Liver (tissue), 9 donors: Measurements from ENCODE around the gene OR8B12. TPM values are rescaled to one million over a fixed set of nuclear protein-coding genes. Genes with fewer than 3 reads are reported as not detected.

Source experiments
- DNase-seq: peaks from one replicate; pipeline ENCODE4 v3.0.0-alpha.2; 2017; ENCODE audit warnings: low spot score
- H3K27ac ChIP-seq, 2 donors: one replicate each; pipeline ENCODE4 v1.7.0; 2013; ENCODE audit warnings: inconsistent platforms in 2 of 2, low read length in 2 of 2, control low read depth in 1 of 2, low read depth in 1 of 2, mild to moderate bottlenecking in 1 of 2
- H3K27me3 ChIP-seq, 4 donors: one replicate each; pipeline versions ENCODE4 v1.6.1 to v1.7.0; 2013; ENCODE audit warnings: low read length in 3 of 4, inconsistent platforms in 1 of 4, mild to moderate bottlenecking in 1 of 4, moderate library complexity in 1 of 4; ENCODE audit not compliant: control insufficient read depth in 4 of 4, insufficient read depth in 4 of 4
- H3K36me3 ChIP-seq, 4 donors: one replicate each; pipeline versions ENCODE4 v1.6.1 to v1.7.0; 2013; ENCODE audit warnings: low read length in 3 of 4, mild to moderate bottlenecking in 3 of 4, low read depth in 1 of 4, moderate library complexity in 1 of 4; ENCODE audit not compliant: control insufficient read depth in 4 of 4, insufficient read depth in 3 of 4
- H3K4me1 ChIP-seq, 4 donors: one replicate each; pipeline versions ENCODE4 v1.6.1 to v1.7.0; 2013; ENCODE audit warnings: low read length in 3 of 4, mild to moderate bottlenecking in 3 of 4, moderate library complexity in 1 of 4; ENCODE audit not compliant: control insufficient read depth in 4 of 4, insufficient read depth in 4 of 4
- H3K4me3 ChIP-seq, 3 donors: one replicate each; pipeline versions ENCODE4 v1.6.1 to v1.7.0; 2013; ENCODE audit warnings: low read length in 3 of 3, control low read depth in 1 of 3, low read depth in 1 of 3, mild to moderate bottlenecking in 1 of 3
- H3K9ac ChIP-seq, 2 donors: one replicate each; pipeline ENCODE4 v1.7.0; 2013; ENCODE audit warnings: low read length in 2 of 2, mild to moderate bottlenecking in 2 of 2, moderate library complexity in 2 of 2, control low read depth in 1 of 2, low read depth in 1 of 2
- H3K9me3 ChIP-seq, 4 donors: one replicate each; pipeline versions ENCODE4 v1.6.1 to v1.7.0; 2013; ENCODE audit warnings: low read length in 3 of 4; ENCODE audit not compliant: control insufficient read depth in 4 of 4
- ATF3 ChIP-seq: IDR thresholded peaks from 2 replicates; pipeline ENCODE4 v1.6.1; 2016; ENCODE audit warnings: antibody characterized with exemption
- EGR1 ChIP-seq, 2 donors: IDR thresholded peaks; 2 replicates each; pipeline ENCODE4 v1.6.1; 2016 to 2018; ENCODE audit warnings: antibody characterized with exemption in 2 of 2, low read depth in 2 of 2
- FOXA1 ChIP-seq: IDR thresholded peaks from 2 replicates; pipeline ENCODE4 v1.6.1; 2016; ENCODE audit warnings: antibody characterized with exemption
- FOXA2 ChIP-seq: IDR thresholded peaks from 2 replicates; pipeline ENCODE4 v1.6.1; 2016; ENCODE audit warnings: antibody characterized with exemption
- GABPA ChIP-seq, 2 donors: IDR thresholded peaks in 1 of 2; conservative IDR thresholded peaks in 1 of 2; 2 replicates each; pipeline ENCODE4 v1.6.1; 2016; ENCODE audit warnings: antibody characterized with exemption in 2 of 2, mild to moderate bottlenecking in 1 of 2, moderate library complexity in 1 of 2
- HNF4A ChIP-seq, 2 donors: conservative IDR thresholded peaks; 2 replicates each; pipeline ENCODE4 v1.6.1; 2016; ENCODE audit warnings: antibody characterized with exemption in 2 of 2, mild to moderate bottlenecking in 2 of 2
- MAX ChIP-seq: IDR thresholded peaks from 2 replicates; pipeline ENCODE4 v1.6.1; 2016; ENCODE audit warnings: antibody characterized with exemption
- NR2F2 ChIP-seq: IDR thresholded peaks from 2 replicates; pipeline ENCODE4 v1.6.1; 2016; ENCODE audit warnings: antibody characterized with exemption
- RAD21 ChIP-seq, 2 donors: IDR thresholded peaks; 2 replicates each; pipeline ENCODE4 v1.6.1; 2016; ENCODE audit warnings: antibody characterized with exemption in 2 of 2, mild to moderate bottlenecking in 2 of 2
- RXRA ChIP-seq, 2 donors: IDR thresholded peaks; 2 replicates each; pipeline ENCODE4 v1.6.1; 2017 to 2018; ENCODE audit warnings: antibody characterized with exemption in 2 of 2, mild to moderate bottlenecking in 1 of 2
- SP1 ChIP-seq: IDR thresholded peaks from 2 replicates; pipeline ENCODE4 v1.6.1; 2018; ENCODE audit warnings: antibody characterized with exemption, mild to moderate bottlenecking
- TAF1 ChIP-seq: conservative IDR thresholded peaks from 2 replicates; pipeline ENCODE4 v1.6.1; 2016; ENCODE audit warnings: antibody characterized with exemption, mild to moderate bottlenecking
- YY1 ChIP-seq: IDR thresholded peaks from 2 replicates; pipeline ENCODE4 v1.6.1; 2016; ENCODE audit warnings: antibody characterized with exemption, mild to moderate bottlenecking
- ZBTB33 ChIP-seq: IDR thresholded peaks from 2 replicates; pipeline ENCODE4 v1.6.1; 2016; ENCODE audit warnings: antibody characterized with exemption
- WGBS: extraction: QIAGEN DNeasy Blood & Tissue Kit; methylation state at CpG from one replicate; pipeline ENCODE4 v1.1.7; 2013; 5-methylcytosine and 5-hydroxymethylcytosine counted together
- polyA plus RNA-seq, 2 donors: library from polyadenylated mRNA; stranded (reverse) in 1 of 2; unstranded in 1 of 2; fragments of 200-250 nt in 1 of 2; fragments of >200 nt in 1 of 2; fragmentation: Nextera tagmentation in 1 of 2; extraction: Ambion mirVana in 1 of 2; gene quantifications; one replicate each; pipeline versions ENCODE4 v1.2.1 to v1.2.3, GENCODE V29; 2013 to 2015
- total RNA-seq, 2 donors: library from RNA; depleted of rRNA; stranded (reverse); fragments of >200 nt; gene quantifications; one replicate each; pipeline ENCODE4 v1.2.3, GENCODE V29; 2014
- TF ChIP-seq, protein P1 (sequence below): IDR thresholded peaks from 2 replicates; pipeline ENCODE4 v1.6.1; 2016; ENCODE audit warnings: antibody characterized with exemption, mild to moderate bottlenecking
- TF ChIP-seq, protein P2 (sequence below): fragments of 150-350 bp; IDR thresholded peaks from 2 replicates; pipeline ENCODE4 v1.5.1; 2017; ENCODE audit warnings: improper control_type of control experiment, low read depth, low read length; ENCODE audit not compliant: missing input control
- donor health status: healthy.
- donor health status: healthy.
- donor health status: healthy.
- donor health status: healthy.
- donor health status: healthy.

The OR8B12 gene
- total and polyA plus RNA-seq, 4 donors: not detected

GRCh38 chr11:124519850-124520549 lies 23.5 kb downstream of the OR8B12 start (continued):
- TF ChIP-seq, protein P1, sequence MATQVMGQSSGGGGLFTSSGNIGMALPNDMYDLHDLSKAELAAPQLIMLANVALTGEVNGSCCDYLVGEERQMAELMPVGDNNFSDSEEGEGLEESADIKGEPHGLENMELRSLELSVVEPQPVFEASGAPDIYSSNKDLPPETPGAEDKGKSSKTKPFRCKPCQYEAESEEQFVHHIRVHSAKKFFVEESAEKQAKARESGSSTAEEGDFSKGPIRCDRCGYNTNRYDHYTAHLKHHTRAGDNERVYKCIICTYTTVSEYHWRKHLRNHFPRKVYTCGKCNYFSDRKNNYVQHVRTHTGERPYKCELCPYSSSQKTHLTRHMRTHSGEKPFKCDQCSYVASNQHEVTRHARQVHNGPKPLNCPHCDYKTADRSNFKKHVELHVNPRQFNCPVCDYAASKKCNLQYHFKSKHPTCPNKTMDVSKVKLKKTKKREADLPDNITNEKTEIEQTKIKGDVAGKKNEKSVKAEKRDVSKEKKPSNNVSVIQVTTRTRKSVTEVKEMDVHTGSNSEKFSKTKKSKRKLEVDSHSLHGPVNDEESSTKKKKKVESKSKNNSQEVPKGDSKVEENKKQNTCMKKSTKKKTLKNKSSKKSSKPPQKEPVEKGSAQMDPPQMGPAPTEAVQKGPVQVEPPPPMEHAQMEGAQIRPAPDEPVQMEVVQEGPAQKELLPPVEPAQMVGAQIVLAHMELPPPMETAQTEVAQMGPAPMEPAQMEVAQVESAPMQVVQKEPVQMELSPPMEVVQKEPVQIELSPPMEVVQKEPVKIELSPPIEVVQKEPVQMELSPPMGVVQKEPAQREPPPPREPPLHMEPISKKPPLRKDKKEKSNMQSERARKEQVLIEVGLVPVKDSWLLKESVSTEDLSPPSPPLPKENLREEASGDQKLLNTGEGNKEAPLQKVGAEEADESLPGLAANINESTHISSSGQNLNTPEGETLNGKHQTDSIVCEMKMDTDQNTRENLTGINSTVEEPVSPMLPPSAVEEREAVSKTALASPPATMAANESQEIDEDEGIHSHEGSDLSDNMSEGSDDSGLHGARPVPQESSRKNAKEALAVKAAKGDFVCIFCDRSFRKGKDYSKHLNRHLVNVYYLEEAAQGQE: no peak
- TF ChIP-seq RXRA (IDR thresholded peaks at IDR 0.05) (peak; percentile 56 to 59), NR2F2 (no peak), ATF3 (no peak), EGR1 (IDR thresholded peaks at IDR 0.05; ENCODE audit: low read depth in 2 of 2) (no peak), FOXA1 (no peak), GABPA (IDR thresholded peaks at IDR 0.05 in 1 of 2, conservative IDR thresholded peaks at IDR 0.05 in 1 of 2) (no peak), RAD21 (IDR thresholded peaks at IDR 0.05) (no peak), FOXA2 (no peak), ZBTB33 (no peak)

DNA sequence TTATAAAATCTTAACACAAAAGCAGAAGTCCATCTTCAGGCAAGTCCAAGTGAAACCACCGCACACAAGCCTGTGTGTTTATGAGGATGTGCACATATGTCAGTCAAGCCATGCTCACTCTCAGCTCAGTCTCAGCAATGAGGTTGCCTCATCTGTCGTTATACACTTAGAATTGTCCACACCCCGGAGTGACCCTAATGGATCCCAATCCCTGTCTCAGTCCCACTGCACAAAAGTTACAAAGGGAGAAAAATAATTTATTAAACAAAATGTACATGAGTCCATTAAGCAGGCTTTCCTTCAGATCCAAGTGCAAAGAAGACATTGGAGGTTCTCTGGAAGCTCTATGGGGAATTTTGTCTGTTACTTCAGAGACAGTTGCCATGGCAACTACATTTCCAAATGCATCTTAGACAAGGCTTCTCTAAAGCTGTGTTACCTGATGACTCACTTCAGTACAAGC lies 24.4 kb downstream of the OR8B12 start:
- TF ChIP-seq FOXA1 (no peak), SP1 (no peak), YY1 (no peak), RAD21 (IDR thresholded peaks at IDR 0.05) (no peak), HNF4A (conservative IDR thresholded peaks at IDR 0.05) (no peak), FOXA2 (no peak), EGR1 (IDR thresholded peaks at IDR 0.05; ENCODE audit: low read depth in 2 of 2) (no peak), TAF1 (no peak), MAX (no peak), ZBTB33 (no peak), ATF3 (no peak)
- TF ChIP-seq, protein P2, sequence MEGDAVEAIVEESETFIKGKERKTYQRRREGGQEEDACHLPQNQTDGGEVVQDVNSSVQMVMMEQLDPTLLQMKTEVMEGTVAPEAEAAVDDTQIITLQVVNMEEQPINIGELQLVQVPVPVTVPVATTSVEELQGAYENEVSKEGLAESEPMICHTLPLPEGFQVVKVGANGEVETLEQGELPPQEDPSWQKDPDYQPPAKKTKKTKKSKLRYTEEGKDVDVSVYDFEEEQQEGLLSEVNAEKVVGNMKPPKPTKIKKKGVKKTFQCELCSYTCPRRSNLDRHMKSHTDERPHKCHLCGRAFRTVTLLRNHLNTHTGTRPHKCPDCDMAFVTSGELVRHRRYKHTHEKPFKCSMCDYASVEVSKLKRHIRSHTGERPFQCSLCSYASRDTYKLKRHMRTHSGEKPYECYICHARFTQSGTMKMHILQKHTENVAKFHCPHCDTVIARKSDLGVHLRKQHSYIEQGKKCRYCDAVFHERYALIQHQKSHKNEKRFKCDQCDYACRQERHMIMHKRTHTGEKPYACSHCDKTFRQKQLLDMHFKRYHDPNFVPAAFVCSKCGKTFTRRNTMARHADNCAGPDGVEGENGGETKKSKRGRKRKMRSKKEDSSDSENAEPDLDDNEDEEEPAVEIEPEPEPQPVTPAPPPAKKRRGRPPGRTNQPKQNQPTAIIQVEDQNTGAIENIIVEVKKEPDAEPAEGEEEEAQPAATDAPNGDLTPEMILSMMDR: no peak
- Histone ChIP-seq H3K9ac (no peak overlapping the region), H3K36me3 (no peaks in the 10 kb centered on the region), H3K4me3 (no peak overlapping the region), H3K27me3 (no peaks in the 10 kb centered on the region), H3K4me1 (peaks cover 0 to 6% (median 5%) of the 10 kb centered on the region in 4 donors), H3K9me3 (no peaks in the 10 kb centered on the region), H3K27ac (no peak overlapping the region)
- no peak for DNase-seq
- WGBS: 85% methylated on average over 3 of the region's 3 CpGs
